C1 segment of cervical spinal cord (tissue), 14 donors: ENCODE measurements around the gene ZNF738.

Source experiments
- DNase-seq, 14 donors: peaks; one replicate each; lab custom pipeline; 2025; lab: John Stamatoyannopoulos, UW

Gene ZNF738

GRCh38 chr19:21422244-21422643 is 63.4 kb downstream of the ZNF738 start:
- DNase-seq, result no peak

GRCh38 chr19:21423057-21424041 is 64.5 kb downstream of the ZNF738 start:
- no peak for DNase-seq
